PFSK-1 (cell line): ENCODE data around the gene MAGEB4.

ENCODE experiments used
- FOXP2 ChIP-seq: optimal IDR thresholded peaks from 2 replicates; pipeline ENCODE3; 2011; ENCODE audit warnings: borderline replicate concordance, control low read depth, inconsistent platforms; ENCODE audit not compliant: insufficient read depth; ENCODE audit errors: extremely low read length, extremely low read depth
- POLR2AphosphoS5 ChIP-seq: IDR thresholded peaks from 2 replicates; pipeline ENCODE4 v1.6.1; 2012; ENCODE audit warnings: low read depth, mild to moderate bottlenecking, control low read depth, low read length, moderate library complexity
- REST ChIP-seq, 2 experiments: IDR thresholded peaks; 2 replicates each; pipeline versions ENCODE4 v1.6.1 to v1.8.0; 2011 to 2012; ENCODE audit warnings: low read depth in 2 of 2, low read length in 2 of 2, control low read depth in 1 of 2, inconsistent platforms in 1 of 2, mild to moderate bottlenecking in 1 of 2, moderate library complexity in 1 of 2; ENCODE audit not compliant: insufficient read depth in 1 of 2
- SIN3A ChIP-seq: IDR thresholded peaks from 2 replicates; pipeline ENCODE4 v1.6.1; 2012; ENCODE audit warnings: mild to moderate bottlenecking, low read length, moderate library complexity, borderline replicate concordance; ENCODE audit not compliant: insufficient read depth
- TAF1 ChIP-seq: IDR thresholded peaks from 2 replicates; pipeline ENCODE4 v1.6.1; 2012; ENCODE audit warnings: low read length, control low read depth, borderline replicate concordance; ENCODE audit not compliant: insufficient read depth

MAGEB4 gene

DNA sequence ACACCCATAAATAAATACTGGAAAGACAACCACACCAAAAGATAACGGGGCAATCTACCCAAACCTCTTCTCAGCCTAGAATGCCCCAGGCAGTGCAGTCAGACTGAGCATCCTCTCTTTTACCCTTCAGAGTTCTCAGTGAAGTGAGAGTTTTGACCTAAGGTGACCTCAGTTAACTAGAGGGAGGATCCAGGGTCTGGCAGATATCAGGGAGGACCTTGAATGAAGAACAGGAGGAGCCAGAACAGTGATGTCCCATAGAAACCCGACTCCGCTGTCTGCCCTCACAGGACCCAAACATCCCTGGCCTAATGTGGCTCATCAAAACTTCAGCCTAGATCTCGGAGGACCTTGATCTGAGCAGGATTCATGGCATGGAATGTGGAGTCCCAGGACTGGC is 11.4 kb upstream of the MAGEB4 start, which contains the start of gene MAGEB3:
MAGEB3 (plus strand) TSS at position 263 of the 400 bp plus-strand sequence. CDS start 5,268 bp downstream, outside the sequence.
- no peak for TF ChIP-seq FOXP2
- no peak for TF ChIP-seq REST (IDR thresholded peaks at IDR 0.05; ENCODE audit: insufficient read depth in 1 of 2, low read depth in 2 of 2, low read length in 2 of 2)
- no peak for TF ChIP-seq POLR2AphosphoS5
- TF ChIP-seq TAF1, result no peak
- TF ChIP-seq SIN3A, result no peak

GRCh38 chrX:30246769-30247489 is 5.1 kb downstream of the MAGEB4 start, which contains the start of gene MAGEB1:
Gene MAGEB1 (plus strand): TSS chrX:30247146. CDS start chrX:30250494, 3,348 bp downstream.
- no peak for TF ChIP-seq REST (IDR thresholded peaks at IDR 0.05; ENCODE audit: insufficient read depth in 1 of 2, low read depth in 2 of 2, low read length in 2 of 2)
- TF ChIP-seq TAF1, result no peak
- TF ChIP-seq FOXP2, result no peak
- TF ChIP-seq SIN3A, result no peak
- TF ChIP-seq POLR2AphosphoS5, result no peak

- TF ChIP-seq REST (IDR thresholded peaks at IDR 0.05; ENCODE audit: insufficient read depth in 1 of 2, low read depth in 2 of 2, low read length in 2 of 2) (no peak), FOXP2 (no peak), POLR2AphosphoS5 (no peak), TAF1 (no peak), SIN3A (no peak)
Observed at GRCh38 chrX:30248854-30249253, 7.1 kb downstream of the MAGEB4 start.

DNA sequence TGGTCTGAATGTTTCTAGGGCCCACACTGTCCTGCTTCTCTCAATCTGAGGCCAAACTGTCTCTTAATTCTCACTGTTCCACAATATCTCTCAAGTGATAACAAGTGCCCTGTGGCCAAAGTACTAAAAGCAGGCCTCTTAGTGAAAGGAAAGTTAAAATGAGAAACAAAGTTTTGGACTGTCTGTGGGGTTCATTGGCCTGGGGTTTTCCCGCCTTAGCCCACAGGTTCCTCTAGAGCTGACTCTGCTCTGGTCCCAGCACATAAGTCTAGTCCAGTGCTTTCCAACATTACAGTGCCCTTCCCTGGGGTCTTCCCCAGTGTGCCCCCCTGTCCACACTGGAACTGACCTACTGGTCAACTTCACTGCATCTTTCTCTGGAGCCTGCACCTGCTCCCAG is 11.5 kb downstream of the MAGEB4 start:
- TF ChIP-seq REST (IDR thresholded peaks at IDR 0.05; ENCODE audit: insufficient read depth in 1 of 2, low read depth in 2 of 2, low read length in 2 of 2) (no peak), TAF1 (no peak), FOXP2 (no peak), SIN3A (no peak), POLR2AphosphoS5 (no peak)
